RWPE2 (cell line): ENCODE measurements around the gene DYNLRB2.

Source experiments
- ATAC-seq: fragments of 200-7000 bp; cut with Tn5 transposase; 3 replicates; pipeline ENCODE4 v1.9.1; 2021; ENCODE audit warnings: low read depth
- DNase-seq: peaks from one replicate; pipeline ENCODE4 v3.0.0-alpha.2; 2020; ENCODE audit warnings: low spot score
- H3K27ac ChIP-seq: fragments of 450-650 bp; 2 replicates; pipeline ENCODE4 v1.5.1; 2017; ENCODE audit warnings: mild to moderate bottlenecking; ENCODE audit not compliant: poor library complexity, severe bottlenecking
- H3K27me3 ChIP-seq: fragments of 250-450 bp; sonication (Bioruptor Pico); 2 replicates; pipeline ENCODE4 v1.5.1; 2021; ENCODE audit warnings: mild to moderate bottlenecking, moderate library complexity; ENCODE audit not compliant: insufficient read depth, poor library complexity, severe bottlenecking
- H3K36me3 ChIP-seq: fragments of 250-450 bp; sonication (Bioruptor Pico); 2 replicates; pipeline ENCODE4 v1.5.1; 2020; ENCODE audit warnings: low read depth, mild to moderate bottlenecking, moderate library complexity
- H3K4me1 ChIP-seq: fragments of 250-450 bp; sonication (Bioruptor Pico); 2 replicates; pipeline ENCODE4 v1.5.1; 2021; ENCODE audit warnings: mild to moderate bottlenecking, moderate library complexity; ENCODE audit not compliant: insufficient read depth, poor library complexity, severe bottlenecking
- H3K4me3 ChIP-seq: fragments of 250-450 bp; sonication (Bioruptor Pico); 2 replicates; pipeline ENCODE4 v1.5.1; 2021; ENCODE audit warnings: mild to moderate bottlenecking, moderate library complexity; ENCODE audit not compliant: severe bottlenecking
- H3K9me3 ChIP-seq: fragments of 250-450 bp; sonication (Bioruptor Pico); 2 replicates; pipeline ENCODE4 v1.5.1; 2021; ENCODE audit warnings: mild to moderate bottlenecking, moderate library complexity; ENCODE audit not compliant: severe bottlenecking
- TF ChIP-seq, protein P1 (sequence below): fragments of 450-650 bp; IDR thresholded peaks from one replicate; pipeline ENCODE4 v1.5.1; 2017; ENCODE audit warnings: mild to moderate bottlenecking, moderate library complexity; ENCODE audit not compliant: poor library complexity, severe bottlenecking

DYNLRB2 gene

GRCh38 chr16:80556481-80556880, 15.7 kb downstream of the DYNLRB2 start:
- Histone ChIP-seq H3K27me3 (no peaks in the 10 kb centered on the region), H3K36me3 (no peaks in the 10 kb centered on the region), H3K9me3 (no peaks in the 10 kb centered on the region), H3K4me1 (peaks cover 7% of the 10 kb centered on the region), H3K4me3 (no peak overlapping the region), H3K27ac (no peak overlapping the region)
- ATAC-seq: no peak
- TF ChIP-seq, protein P1, sequence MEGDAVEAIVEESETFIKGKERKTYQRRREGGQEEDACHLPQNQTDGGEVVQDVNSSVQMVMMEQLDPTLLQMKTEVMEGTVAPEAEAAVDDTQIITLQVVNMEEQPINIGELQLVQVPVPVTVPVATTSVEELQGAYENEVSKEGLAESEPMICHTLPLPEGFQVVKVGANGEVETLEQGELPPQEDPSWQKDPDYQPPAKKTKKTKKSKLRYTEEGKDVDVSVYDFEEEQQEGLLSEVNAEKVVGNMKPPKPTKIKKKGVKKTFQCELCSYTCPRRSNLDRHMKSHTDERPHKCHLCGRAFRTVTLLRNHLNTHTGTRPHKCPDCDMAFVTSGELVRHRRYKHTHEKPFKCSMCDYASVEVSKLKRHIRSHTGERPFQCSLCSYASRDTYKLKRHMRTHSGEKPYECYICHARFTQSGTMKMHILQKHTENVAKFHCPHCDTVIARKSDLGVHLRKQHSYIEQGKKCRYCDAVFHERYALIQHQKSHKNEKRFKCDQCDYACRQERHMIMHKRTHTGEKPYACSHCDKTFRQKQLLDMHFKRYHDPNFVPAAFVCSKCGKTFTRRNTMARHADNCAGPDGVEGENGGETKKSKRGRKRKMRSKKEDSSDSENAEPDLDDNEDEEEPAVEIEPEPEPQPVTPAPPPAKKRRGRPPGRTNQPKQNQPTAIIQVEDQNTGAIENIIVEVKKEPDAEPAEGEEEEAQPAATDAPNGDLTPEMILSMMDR: no peak
- no peak for DNase-seq

- Histone ChIP-seq H3K36me3 (no peaks in the 10 kb centered on the region), H3K27me3 (no peaks in the 10 kb centered on the region), H3K9me3 (no peaks in the 10 kb centered on the region), H3K27ac (no peak overlapping the region), H3K4me1 (peaks cover 5% of the 10 kb centered on the region), H3K4me3 (no peak overlapping the region)
- DNase-seq (no peak), ATAC-seq (no peak)
- TF ChIP-seq, protein P1: no peak
Measured at GRCh38 chr16:80557037-80557436, 16.2 kb downstream of the DYNLRB2 start.

- TF ChIP-seq, protein P1: no peak
- no peak overlapping the region for H3K4me3 ChIP-seq
Measured at GRCh38 chr16:80559369-80559768, 18.6 kb downstream of the DYNLRB2 start.

GRCh38 chr16:80563066-80563465, 22.3 kb downstream of the DYNLRB2 start:
- TF ChIP-seq, protein P1: no peak
- H3K36me3 ChIP-seq: no peaks in the 10 kb centered on the region
- no peak for DNase-seq
- no peaks in the 10 kb centered on the region for H3K9me3 ChIP-seq
- H3K4me1 ChIP-seq: no peaks in the 10 kb centered on the region
- H3K4me3 ChIP-seq: no peak overlapping the region
- H3K27me3 ChIP-seq: no peaks in the 10 kb centered on the region
- no peak for ATAC-seq
- H3K27ac ChIP-seq: no peak overlapping the region

More at GRCh38 chr16:80559369-80559768, 18.6 kb downstream of the DYNLRB2 start:
- Histone ChIP-seq H3K27me3 (no peaks in the 10 kb centered on the region), H3K4me1 (no peaks in the 10 kb centered on the region), H3K9me3 (no peaks in the 10 kb centered on the region), H3K36me3 (no peaks in the 10 kb centered on the region), H3K27ac (no peak overlapping the region)
- no peak for ATAC-seq
- DNase-seq: no peak

DNA sequence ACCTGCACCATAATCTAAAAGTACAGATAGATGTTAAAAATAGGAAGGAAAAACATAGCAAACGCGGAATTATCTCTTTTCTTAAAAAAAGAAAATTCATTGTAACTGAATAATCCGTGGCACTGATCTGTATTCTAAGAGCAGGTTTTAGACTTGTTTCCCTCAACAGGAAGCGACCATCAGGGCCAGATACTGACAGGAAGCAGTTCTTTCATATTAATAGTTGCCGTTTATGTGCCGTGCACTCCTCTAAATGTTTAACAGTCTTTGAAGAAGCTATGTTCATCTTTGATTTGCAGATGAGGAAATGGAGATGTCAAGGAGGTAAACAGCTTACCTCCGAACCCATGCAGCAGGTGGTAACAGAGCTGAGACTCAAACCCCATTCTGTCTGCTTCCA, 23.6 kb downstream of the DYNLRB2 start:
- Histone ChIP-seq H3K36me3 (no peaks in the 10 kb centered on the region), H3K27me3 (no peaks in the 10 kb centered on the region), H3K27ac (no peak overlapping the region), H3K4me3 (no peak overlapping the region), H3K4me1 (no peaks in the 10 kb centered on the region), H3K9me3 (no peaks in the 10 kb centered on the region)
- DNase-seq: no peak
- ATAC-seq: no peak
- TF ChIP-seq, protein P1: no peak
